NCI-H2196 (cell line): ENCODE results near the gene SCYGR5.
"Not testable (repeated sequence)": the region's sequence is repeated elsewhere in the genome, so short reads cannot be mapped to it uniquely, and the experiment has no call there.

Experiments
- DNase-seq: peaks from one replicate; lab custom pipeline; 2025; ENCODE audit not compliant: unreplicated experiment; lab: John Stamatoyannopoulos, UW

SCYGR5 gene

GRCh38 chr2:227666631-227667170 is at the start of gene SCYGR5:
Gene SCYGR5 (plus strand): TSS chr2:227666804. CDS start chr2:227666804, 0 bp downstream.
- DNase-seq: not testable (repeated sequence)

GRCh38 chr2:227617316-227618230 is 49.0 kb upstream of the SCYGR5 start, which contains the start of gene SCYGR4:
Gene SCYGR4 (plus strand): TSS chr2:227617498. CDS start chr2:227617498, 0 bp downstream.
- no peak for DNase-seq

- no peak for DNase-seq
Measured at GRCh38 chr2:227623226-227623625, 43.4 kb upstream of the SCYGR5 start.

GRCh38 chr2:227625420-227625819 is 41.2 kb upstream of the SCYGR5 start:
- DNase-seq: no peak

- no peak for DNase-seq
Measured at GRCh38 chr2:227626580-227627151, 39.9 kb upstream of the SCYGR5 start.

GRCh38 chr2:227627769-227628168 is 38.8 kb upstream of the SCYGR5 start:
- DNase-seq: no peak

GRCh38 chr2:227629435-227629834 is 37.2 kb upstream of the SCYGR5 start:
- DNase-seq: no peak

- DNase-seq: no peak
Measured at GRCh38 chr2:227630322-227630721, 36.3 kb upstream of the SCYGR5 start.

GRCh38 chr2:227632827-227633226 is 33.8 kb upstream of the SCYGR5 start:
- no peak for DNase-seq

GRCh38 chr2:227634201-227634600 is 32.4 kb upstream of the SCYGR5 start:
- DNase-seq: no peak

- no peak for DNase-seq
Measured at GRCh38 chr2:227642656-227643055, 23.9 kb upstream of the SCYGR5 start.

GRCh38 chr2:227643990-227644551 is 22.5 kb upstream of the SCYGR5 start:
- DNase-seq: no peak

- DNase-seq: no peak
Measured at GRCh38 chr2:227653419-227653818, 13.2 kb upstream of the SCYGR5 start.

GRCh38 chr2:227654426-227654825 is 12.2 kb upstream of the SCYGR5 start:
- no peak for DNase-seq

GRCh38 chr2:227655454-227655853 is 11.2 kb upstream of the SCYGR5 start:
- no peak for DNase-seq

GRCh38 chr2:227657199-227657845 is 9.3 kb upstream of the SCYGR5 start:
- no peak for DNase-seq

- DNase-seq: no peak
Measured at GRCh38 chr2:227661025-227661649, 5.5 kb upstream of the SCYGR5 start.

GRCh38 chr2:227661827-227662226 is 4.8 kb upstream of the SCYGR5 start:
- no peak for DNase-seq

- DNase-seq: no peak
Measured at GRCh38 chr2:227665189-227665940, 1.2 kb upstream of the SCYGR5 start.
